Glutamatergic neuron (in vitro differentiated cells): ENCODE measurements around the gene UBL4A. TPM values are rescaled to one million over a fixed set of nuclear protein-coding genes. Genes with fewer than 3 reads are reported as not detected.

ENCODE experiments used
- DNase-seq: peaks from one replicate; pipeline ENCODE4 v3.0.0; 2022
- H3K27ac Mint-ChIP-seq: one replicate; pipeline ENCODE4 v1.8.0; 2020; ENCODE audit warnings: mild to moderate bottlenecking, mixed read lengths, inconsistent platforms; ENCODE audit not compliant: unreplicated experiment
- H3K27me3 Mint-ChIP-seq: one replicate; pipeline ENCODE4 v1.8.0; 2020; ENCODE audit warnings: mild to moderate bottlenecking, moderate library complexity, mixed read lengths, inconsistent platforms; ENCODE audit not compliant: unreplicated experiment
- H3K36me3 Mint-ChIP-seq: one replicate; pipeline ENCODE4 v1.8.0; 2020; ENCODE audit warnings: mild to moderate bottlenecking, mixed read lengths, inconsistent platforms; ENCODE audit not compliant: unreplicated experiment
- H3K4me1 Mint-ChIP-seq: one replicate; pipeline ENCODE4 v1.8.0; 2020; ENCODE audit warnings: mild to moderate bottlenecking, low read depth, mixed read lengths, inconsistent platforms; ENCODE audit not compliant: unreplicated experiment
- H3K4me3 Mint-ChIP-seq: one replicate; pipeline ENCODE4 v1.8.0; 2020; ENCODE audit warnings: mild to moderate bottlenecking, mixed read lengths, inconsistent platforms; ENCODE audit not compliant: unreplicated experiment
- H3K9me3 Mint-ChIP-seq: one replicate; pipeline ENCODE4 v1.8.0; 2020; ENCODE audit warnings: mild to moderate bottlenecking, moderate library complexity, mixed read lengths, inconsistent platforms; ENCODE audit not compliant: unreplicated experiment
- CTCF ChIP-seq: fragments of 200-600 bp; sonication (generic); IDR thresholded peaks from one replicate; pipeline ENCODE4 v1.5.0; 2021; ENCODE audit not compliant: partially characterized antibody, unreplicated experiment
- total RNA-seq: library from RNA; stranded (reverse); fragmentation: NEBNext Ultra II Directional; extraction: Animal tissue kit (Norgen Biotek cat#: 25700); gene quantifications from one replicate; pipeline ENCODE4 v1.2.1, GENCODE V29; 2021; ENCODE audit not compliant: unreplicated experiment

UBL4A gene
- total RNA-seq, 1 donor from 2014 or later, result 28.4 TPM

GRCh38 chrX:154443992-154444754 lies 42.2 kb downstream of the UBL4A start, which contains the start of gene FAM50A:
TSS of gene FAM50A (plus strand) at chrX:154444141. CDS start at chrX:154444236, 95 bp downstream.
- H3K27me3 Mint-ChIP-seq, result no peaks in the 10 kb centered on the region
- no peaks in the 10 kb centered on the region for H3K36me3 Mint-ChIP-seq
- H3K4me3 Mint-ChIP-seq, result peak within 1 kb of the TSS; percentile 80
- TF ChIP-seq CTCF, result no peak
- H3K4me1 Mint-ChIP-seq, result no peaks in the 10 kb centered on the region
- H3K27ac Mint-ChIP-seq, result peak within 1 kb of the TSS; percentile 84
- H3K9me3 Mint-ChIP-seq, result no peaks in the 10 kb centered on the region
- DNase-seq, result peak; percentile 81

GRCh38 chrX:154443479-154443910 lies 42.9 kb downstream of the UBL4A start:
- peak; percentile 29 for DNase-seq
- H3K4me1 Mint-ChIP-seq, result peaks cover 2% of the 10 kb centered on the region

GRCh38 chrX:154441984-154442707 lies 44.3 kb downstream of the UBL4A start:
- H3K9me3 Mint-ChIP-seq, result no peaks in the 10 kb centered on the region
- H3K4me3 Mint-ChIP-seq, result no peak overlapping the region

More at GRCh38 chrX:154443479-154443910, 42.9 kb downstream of the UBL4A start:
- Mint-ChIP-seq H3K9me3 (no peaks in the 10 kb centered on the region), H3K36me3 (no peaks in the 10 kb centered on the region), H3K27ac (peak overlapping the region; percentile 84), H3K27me3 (no peaks in the 10 kb centered on the region), H3K4me3 (peak overlapping the region; percentile 80)
- no peak for TF ChIP-seq CTCF

GRCh38 chrX:154441564-154441963 lies 44.9 kb downstream of the UBL4A start:
- no peak overlapping the region for H3K27ac Mint-ChIP-seq
- H3K9me3 Mint-ChIP-seq, result no peaks in the 10 kb centered on the region

More at GRCh38 chrX:154441984-154442707, 44.3 kb downstream of the UBL4A start:
- Mint-ChIP-seq H3K4me1 (peaks cover 2% of the 10 kb centered on the region), H3K27me3 (peaks cover 6% of the 10 kb centered on the region), H3K27ac (no peak overlapping the region), H3K36me3 (no peaks in the 10 kb centered on the region)
- no peak for DNase-seq
- no peak for TF ChIP-seq CTCF

More at GRCh38 chrX:154441564-154441963, 44.9 kb downstream of the UBL4A start:
- no peak for DNase-seq
- no peak for TF ChIP-seq CTCF
- H3K4me1 Mint-ChIP-seq, result peaks cover 2% of the 10 kb centered on the region
- H3K4me3 Mint-ChIP-seq, result no peak overlapping the region
- peaks cover 6% of the 10 kb centered on the region for H3K27me3 Mint-ChIP-seq
- no peaks in the 10 kb centered on the region for H3K36me3 Mint-ChIP-seq
